HG02870 (cell line): ENCODE data around the gene CLNK.
"Not testable (repeated sequence)": the region's sequence is repeated elsewhere in the genome, so short reads cannot be mapped to it uniquely, and the experiment has no call there.

Experiments used
- ATAC-seq: cut with Tn5 transposase; IDR thresholded peaks from one replicate; pipeline ENCODE4 v1.9.1; 2021; ENCODE audit warnings: mild to moderate bottlenecking, moderate library complexity; ENCODE audit not compliant: unreplicated experiment

The CLNK gene

DNA sequence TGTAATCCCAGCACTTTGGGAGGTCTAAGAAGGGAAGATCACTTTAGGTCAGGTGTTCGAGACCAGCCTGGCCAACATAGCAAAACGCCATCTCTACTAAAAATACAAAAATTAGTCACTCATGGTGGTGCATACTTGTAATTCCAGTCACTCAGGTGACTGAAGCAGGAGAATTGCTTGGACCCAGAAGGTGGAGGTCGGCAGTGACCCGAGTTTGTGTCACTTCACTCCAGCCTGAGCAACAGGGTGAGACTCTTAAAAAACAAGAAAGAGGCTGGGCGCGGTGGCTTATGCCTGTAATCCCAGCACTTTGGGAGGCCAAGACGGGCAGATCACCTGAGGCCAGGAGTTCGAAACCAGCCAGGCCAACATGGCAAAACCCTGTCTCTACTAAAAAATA, 69.6 kb downstream of the CLNK start:
- ATAC-seq, result not testable (repeated sequence)

DNA sequence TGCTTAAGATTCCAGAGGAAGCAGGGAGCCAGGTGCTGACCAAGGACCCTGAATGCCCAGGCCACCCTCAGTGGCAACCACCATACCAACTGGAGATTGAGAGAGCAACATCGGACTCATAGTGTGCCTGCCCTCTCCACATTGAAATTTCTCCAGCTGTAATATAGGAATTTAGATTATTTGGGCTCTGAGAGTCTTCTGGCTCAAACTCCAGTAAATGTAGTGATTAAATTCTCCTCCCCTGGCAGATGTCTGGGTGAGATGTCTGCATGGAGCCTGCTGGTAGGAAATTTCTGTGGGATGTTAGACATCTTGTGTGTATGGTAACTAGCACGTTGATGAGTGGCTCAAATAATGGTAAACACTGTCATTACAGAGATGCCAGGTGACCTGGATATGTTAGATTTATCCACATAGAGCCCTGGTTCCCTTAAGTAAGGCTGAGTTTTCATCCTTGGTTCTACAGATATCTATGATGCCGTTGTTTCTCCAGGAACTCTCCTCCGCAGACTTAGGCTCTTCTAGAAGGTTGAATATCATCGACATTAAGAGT, 70.6 kb downstream of the CLNK start:
- ATAC-seq, result no peak

DNA sequence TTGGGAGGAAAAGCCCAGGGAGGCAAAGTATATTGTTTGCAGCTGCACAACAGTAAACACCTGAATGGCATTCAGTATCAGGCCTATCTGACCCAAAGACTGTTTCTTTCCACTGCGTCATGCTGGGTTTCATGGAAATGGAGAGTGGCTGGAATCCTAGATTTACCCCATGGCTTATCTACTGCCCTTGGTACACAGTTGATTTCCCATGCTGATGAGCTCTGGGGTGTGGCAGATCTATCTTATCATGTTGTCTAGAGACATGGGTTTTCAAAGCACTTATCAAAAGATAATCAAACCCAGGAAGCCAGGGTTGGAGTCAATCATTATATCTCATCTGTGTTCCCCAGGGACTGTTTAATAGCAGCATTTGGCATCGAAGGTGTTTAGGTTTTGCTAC, 72.1 kb downstream of the CLNK start:
- no peak for ATAC-seq

DNA sequence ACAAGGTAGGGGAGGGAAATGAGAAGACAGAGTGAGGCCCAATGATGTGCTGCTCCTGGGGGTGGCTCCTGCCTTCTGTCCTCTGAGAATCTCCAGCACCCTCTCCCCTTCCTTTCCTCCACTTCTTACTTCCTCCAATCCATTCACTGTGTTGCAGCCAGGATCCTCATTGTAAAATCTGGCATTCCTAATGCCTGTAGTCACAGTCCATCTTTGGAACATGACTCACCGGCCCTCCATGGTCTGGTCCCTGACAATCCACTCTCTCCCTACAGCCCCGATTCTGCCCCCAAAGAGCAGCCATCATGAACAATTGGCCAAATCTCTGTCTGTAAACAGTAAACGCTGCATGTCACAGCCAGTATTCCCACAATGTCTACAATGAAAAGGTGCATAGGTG, 72.9 kb downstream of the CLNK start:
- ATAC-seq, result no peak

GRCh38 chr4:10608501-10609219, 75.9 kb downstream of the CLNK start:
- ATAC-seq, result no peak

DNA sequence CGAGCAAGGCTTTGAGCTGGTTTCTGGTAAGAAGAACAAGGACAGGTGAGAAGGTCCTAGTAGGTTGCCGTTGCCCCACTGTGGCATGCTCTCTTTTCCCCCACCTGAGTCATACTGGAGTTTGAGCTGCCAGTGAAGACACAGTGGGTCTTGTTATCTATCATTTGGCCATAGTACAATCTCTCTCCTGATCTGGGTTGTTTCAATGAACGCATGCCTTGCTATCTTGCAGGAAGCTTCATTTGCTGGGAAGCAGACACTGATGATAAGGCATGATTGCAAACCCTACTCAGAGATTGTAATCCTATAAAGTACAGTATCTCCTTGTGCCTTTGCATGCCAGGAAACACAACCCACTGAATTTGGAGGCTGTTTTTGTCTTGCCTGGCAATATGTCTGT, 77.4 kb downstream of the CLNK start:
- ATAC-seq, result no peak

DNA sequence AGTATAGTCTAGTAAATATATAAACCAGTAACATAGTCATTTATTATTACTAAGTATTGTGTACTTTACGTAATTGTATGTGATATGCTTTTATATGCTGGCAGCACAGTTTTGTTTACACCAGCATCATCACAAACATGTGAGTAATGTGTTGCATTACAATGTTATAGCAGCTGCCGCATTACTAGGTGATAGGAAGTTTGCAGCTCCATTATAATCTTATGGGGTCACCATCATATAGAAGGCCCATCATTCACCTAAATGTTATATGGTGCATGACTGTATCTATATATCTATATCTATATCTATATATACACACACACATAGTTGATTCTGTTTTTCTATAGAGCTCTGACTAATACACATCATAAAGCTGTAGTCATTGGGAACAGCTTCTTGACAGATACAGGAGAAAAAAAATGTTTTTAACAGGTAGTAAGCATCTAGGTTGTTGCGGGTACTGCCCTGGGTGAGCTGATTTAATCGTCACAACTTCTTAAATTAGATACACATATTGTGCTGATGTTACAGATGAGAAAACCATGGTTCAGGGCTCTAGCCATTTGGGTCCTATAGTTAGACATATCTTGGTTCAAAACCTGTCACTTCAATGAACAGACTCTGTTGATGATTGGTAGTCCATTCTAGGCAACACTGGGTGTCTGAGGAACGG, 77.9 kb downstream of the CLNK start:
- ATAC-seq, result no peak

GRCh38 chr4:10605746-10606482, 78.7 kb downstream of the CLNK start:
- no peak for ATAC-seq

- no peak for ATAC-seq
Measured at GRCh38 chr4:10605031-10605430, 79.5 kb downstream of the CLNK start.

DNA sequence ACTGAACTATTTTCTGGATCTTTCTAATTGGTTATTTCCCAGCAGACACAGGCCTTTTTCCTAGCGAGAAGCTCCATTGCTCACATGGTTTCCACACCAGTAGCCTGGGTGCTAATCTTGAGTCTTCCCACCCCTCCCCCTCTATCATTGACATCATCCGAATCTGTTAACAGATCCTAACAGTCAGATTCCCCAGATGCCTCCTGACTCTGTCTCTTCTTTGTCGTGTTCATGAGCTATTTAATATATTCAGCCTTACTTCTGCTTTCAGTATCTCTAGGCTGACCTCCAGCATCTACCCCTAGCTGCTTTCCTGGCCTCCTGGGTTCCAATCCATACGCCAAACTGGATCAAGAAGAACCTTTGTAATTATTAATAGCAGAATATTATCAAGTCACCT, 85.0 kb downstream of the CLNK start:
- peak; percentile 50 for ATAC-seq

DNA sequence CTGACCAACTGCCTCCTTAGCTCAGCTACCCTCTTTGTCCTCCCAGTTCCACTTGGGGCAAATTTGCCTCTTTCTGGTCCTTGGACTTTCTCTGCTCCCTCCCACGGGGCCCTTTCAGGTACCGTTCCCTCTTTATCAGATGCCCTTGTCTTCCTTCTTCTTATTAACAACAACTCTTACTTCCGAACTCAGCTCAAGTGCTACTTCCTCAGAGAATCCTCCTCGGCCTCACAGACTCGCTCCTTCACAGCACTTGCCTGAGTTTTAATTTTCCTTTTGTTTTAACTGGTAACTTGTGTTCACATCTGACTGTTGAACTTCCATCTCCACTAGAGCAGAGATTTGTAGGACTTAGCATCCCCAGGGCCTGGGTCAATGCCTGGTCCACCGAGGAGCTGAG, 85.7 kb downstream of the CLNK start:
- ATAC-seq, result no peak

DNA sequence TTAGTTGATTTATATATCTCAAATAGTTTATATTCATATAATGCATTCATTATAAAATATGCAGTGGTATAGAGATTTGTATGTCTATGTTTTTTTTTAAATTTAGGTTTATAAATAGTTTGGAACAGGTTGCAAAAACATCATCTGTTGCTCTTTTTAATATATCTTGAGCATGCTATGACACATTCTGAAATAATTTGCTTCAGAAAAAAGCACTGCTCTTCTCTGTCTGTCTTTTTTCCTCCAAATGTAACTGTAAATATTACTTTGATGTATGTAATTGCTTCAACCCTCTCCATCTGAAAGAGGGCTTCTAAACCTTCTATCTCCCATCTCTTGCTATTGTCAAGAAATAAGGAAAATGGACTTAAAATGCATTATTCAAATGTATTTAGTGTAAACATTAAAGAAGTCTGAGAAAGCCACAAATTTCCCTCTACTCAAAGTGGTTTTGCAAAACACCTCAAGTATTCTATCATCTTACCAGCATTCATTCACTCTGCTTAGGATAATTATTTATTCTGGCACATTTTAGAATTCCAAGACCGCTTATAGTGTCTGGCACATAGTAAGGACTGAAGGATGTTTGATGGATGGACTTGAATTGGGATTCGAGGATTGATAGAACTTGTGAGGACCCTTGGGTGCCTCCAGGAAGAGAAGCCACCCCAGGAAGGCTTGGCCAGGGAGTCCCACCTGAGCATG, 87.8 kb downstream of the CLNK start:
- ATAC-seq, result no peak

DNA sequence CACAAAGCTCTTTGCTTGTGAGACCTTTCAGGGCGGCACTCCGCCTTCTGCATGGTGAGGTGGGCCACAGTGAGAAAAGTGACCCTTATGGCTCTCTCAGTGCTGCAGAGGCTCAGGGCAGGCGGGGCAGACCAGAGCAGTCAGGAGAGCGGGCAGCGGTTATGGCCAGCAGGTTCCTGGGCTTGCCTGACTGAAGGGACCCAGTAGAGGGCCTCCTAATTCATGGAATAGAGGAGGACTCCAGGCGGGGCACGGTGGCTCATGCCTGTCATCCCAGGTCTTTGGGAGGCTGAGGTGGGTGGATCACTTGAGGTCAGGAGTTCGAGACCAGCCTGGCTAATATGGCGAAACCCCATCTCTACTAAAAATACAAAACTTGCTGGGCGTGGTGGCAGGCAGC, 91.4 kb downstream of the CLNK start:
- ATAC-seq, result no peak

- ATAC-seq, result no peak
Measured at GRCh38 chr4:10590896-10591295, 93.7 kb downstream of the CLNK start.

DNA sequence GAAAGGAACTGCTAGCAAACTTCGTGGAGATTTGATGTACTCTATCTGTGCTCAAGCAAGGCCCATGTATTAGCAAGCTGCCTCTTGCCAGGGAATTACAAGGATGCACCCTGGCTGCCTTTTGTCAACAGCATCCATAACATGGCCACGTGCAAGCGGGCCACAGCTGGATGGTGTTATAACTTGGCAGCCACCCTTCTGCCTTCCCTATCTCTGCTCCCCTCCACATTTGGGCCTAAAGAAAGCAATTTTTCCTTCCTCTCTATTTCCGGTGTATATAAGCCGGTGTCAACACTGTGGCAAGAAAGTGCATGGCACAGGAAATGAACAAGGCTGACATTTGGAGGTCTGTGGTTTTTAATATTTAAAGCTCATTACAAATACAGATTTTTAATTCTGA, 94.8 kb downstream of the CLNK start:
- ATAC-seq, result no peak

GRCh38 chr4:10589321-10589720, 95.2 kb downstream of the CLNK start:
- ATAC-seq, result no peak

DNA sequence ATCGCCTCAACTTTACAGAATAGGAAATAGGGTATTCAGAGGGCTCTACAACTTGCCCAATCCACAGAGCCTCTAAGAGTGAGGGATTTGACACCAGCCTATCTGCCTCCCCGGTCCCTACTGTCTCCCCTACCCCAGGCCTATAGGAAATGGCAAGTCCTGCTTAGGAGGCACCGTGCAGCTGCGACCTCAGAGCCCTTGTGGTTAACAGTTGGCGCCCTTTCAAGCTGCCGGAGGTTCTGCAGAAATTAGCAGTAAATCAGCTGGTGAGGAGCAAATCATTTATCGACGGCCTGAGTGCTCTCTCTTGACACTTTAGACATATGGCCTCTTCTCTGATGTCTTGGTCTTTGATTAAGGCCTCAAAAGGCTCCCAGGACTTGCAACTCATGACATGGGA, 96.9 kb downstream of the CLNK start:
- no peak for ATAC-seq

- no peak for ATAC-seq
Measured at GRCh38 chr4:10587296-10587695, 97.3 kb downstream of the CLNK start.

DNA sequence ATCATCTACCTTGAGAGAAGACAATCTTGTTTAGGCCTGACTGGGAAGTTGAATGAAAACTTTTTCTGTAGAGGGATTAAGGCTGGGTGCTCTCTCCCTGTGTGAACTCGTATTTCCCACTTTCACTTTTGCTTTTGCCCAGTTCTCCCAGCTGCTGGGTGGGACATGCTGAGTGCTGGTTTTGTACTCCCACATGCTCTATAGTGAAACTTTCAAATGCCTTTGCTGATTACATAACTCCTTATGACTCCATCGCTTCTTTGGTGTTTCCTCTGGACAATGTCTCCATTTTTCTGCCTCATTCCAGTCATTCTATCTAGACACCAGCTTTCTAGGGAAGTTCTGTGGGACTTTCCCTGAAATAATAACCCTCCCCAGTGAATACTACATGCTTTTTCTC, 100.5 kb downstream of the CLNK start:
- ATAC-seq, result peak; percentile 90

- ATAC-seq, result no peak
Measured at GRCh38 chr4:10582951-10583350, 101.6 kb downstream of the CLNK start.

DNA sequence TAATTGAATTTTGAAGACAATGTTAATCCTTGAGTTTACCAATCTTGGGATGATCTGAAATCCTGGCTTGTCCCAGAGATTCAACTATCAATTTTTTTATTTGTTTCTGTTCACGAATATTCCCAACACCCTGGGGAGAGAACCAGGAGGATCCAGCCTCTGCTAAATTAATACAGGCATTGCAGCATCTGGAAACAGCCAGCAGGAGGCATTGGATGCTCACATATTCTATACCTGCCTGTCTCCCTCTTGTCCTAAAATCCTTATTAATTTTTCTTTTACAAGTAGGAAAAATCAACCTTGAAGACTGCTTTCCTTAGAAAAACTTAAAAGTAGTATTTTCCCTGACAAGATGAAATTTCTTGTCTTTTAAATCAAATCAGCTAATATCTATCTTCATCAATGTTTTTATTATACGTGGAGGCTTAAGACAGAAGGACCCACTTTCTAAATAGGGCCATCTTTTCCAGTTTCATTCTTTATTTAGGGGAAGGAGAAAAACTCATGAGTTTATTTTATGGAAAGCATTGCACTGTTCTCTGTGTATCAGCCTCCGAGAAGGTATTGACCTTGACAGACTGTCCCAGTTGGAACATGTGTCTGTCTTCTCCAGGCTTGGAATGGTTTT, 102.4 kb downstream of the CLNK start:
- no peak for ATAC-seq
